NCI-H1105 (cell line): Measurements from ENCODE around the gene PAXX.

Experiments
- DNase-seq: peaks from one replicate; lab custom pipeline; 2025; lab: John Stamatoyannopoulos, UW

The PAXX gene

GRCh38 chr9:137006116-137007003 lies 14.1 kb downstream of the PAXX start:
- no peak for DNase-seq

DNA sequence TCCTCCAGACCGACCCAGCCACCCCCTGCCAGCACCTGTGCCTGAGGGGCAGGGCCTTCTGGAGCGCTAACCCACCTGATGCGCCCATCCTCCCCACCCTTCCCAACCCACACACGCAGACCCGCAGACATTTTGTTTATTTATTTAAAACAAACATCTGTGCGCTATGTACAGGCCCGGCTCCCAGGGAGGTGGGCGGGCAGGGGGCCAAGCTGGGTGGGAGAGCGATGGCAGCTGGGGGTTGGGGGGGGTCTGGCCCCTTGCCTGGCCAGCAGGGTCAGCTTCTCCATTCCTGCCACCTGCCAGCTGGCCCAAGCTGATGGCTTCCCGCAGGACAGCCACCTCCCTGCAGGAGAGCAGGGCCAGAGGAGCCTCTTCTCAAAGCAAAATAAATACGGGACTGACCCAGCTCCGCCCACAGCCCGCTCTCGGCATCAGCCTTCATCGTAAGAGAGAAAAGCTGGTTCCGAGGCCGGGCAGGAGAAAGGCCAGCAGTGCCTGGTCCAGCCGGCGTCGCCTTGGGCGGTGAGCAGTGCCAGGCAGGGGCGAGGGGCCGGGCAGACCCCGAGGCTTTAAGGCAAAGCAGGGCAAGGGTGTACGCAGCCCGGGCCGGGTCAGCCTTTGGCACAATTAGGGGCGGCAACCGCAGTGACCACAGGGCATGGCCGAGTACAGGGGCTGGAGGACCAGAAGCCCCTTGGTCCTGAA lies 15.0 kb downstream of the PAXX start:
- no peak for DNase-seq

GRCh38 chr9:137007816-137008270 lies 15.6 kb downstream of the PAXX start:
- DNase-seq = no peak

GRCh38 chr9:137008312-137008711 lies 16.1 kb downstream of the PAXX start:
- no peak for DNase-seq

DNA sequence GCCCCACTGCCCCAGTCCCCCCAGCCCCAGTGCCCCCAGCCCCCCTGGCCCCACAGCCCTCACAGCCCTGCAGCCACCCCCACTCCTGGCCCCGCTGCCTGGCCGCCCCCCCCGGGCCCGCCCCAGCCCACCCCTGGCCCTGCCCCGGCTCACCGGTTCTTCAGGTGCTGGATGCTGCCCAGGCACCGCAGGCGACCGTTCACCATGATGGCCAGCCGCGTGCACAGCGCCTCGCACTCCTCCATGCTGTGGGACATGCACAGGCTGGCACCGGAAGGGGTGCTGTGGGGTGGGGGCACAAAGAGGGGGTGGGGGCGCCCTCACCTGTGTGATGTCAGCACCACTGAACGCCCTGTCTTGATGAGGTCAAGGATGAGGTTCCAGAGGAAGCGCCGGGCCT lies 17.0 kb downstream of the PAXX start:
- no peak for DNase-seq

GRCh38 chr9:137009938-137010732 lies 17.9 kb downstream of the PAXX start:
- no peak for DNase-seq

- no peak for DNase-seq
Measured at GRCh38 chr9:137011156-137011555, 18.9 kb downstream of the PAXX start.

- no peak for DNase-seq
Measured at GRCh38 chr9:137011907-137012675, 19.9 kb downstream of the PAXX start.

DNA sequence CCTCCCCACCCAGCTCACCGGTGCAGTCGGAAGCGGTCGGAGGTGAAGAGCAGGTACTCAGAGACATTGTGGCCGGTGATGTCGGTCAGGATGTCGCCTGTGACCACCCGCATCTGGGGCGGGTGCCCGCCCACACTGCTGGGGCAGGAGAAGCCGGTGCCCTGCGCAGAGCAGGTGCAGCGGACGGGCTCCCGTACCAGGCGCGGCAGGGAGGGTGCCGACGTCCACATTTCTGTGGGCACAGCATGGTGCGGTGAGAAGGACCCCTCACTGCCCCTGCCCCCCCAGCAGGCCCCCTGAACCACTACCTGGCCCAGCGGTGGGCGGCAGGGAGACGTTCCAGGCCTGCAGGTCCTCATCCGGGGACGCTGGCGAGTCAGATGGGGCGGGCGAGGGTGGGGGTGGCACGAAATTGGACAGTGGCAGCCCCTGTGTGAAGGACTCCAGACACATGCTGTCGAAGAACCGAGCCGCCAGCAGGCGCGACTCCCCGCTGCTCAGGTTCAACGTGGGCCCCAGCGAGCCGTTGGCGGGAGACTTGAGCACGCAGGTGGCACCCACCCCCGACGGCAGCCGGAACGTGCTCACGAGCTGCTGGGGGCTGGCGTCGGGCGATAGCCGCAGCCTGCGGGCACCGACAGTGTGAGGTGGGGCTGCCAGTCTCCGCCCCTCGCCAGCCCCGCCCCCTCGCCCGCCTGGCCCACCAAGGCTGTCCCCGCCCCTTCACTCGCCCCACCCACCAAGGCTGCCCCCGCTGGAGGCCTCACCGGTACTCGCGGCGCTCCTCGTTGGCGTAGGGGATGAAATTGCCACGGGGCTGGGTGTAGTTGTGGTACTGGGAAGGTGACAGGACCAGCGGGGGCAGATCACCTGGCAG lies 20.7 kb downstream of the PAXX start:
- DNase-seq = no peak

DNA sequence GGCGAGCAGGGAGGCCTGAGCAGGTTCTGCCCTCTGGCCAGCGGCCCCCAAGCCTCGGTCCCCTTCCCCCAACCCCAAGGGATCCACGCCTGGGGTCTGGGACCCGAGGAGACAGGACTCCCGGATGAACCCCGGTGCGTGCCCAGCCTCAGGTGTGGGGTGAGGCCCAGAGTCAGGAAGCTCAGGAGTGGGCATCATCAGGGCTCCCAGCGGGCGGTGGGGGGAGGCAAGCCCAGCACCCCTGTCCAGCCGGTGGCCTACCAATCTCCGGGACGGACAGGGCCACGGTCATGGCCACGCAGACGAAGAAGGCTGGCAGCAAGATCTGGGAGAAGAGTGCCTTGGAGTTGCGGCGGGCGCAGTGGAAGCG lies 21.3 kb downstream of the PAXX start:
- DNase-seq = no peak

DNA sequence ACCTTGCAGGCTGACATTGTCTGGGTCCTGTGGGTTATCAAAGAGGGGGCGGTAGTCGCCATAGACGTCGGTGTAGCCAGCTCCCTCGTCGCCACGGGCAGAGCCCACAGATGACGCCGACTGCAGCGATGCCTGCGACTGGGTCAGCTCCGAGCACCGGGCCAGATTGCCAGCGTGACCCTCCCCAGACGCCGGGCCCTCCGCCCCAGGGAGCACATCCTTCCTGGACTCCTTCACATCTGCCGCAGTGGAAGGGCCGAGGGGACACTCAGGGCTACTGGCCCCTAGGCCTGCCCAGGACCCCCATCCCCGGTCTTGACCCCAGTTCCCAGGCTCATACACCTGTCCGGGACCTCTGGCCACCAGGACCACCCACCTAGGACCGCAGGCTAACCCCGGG lies 21.9 kb downstream of the PAXX start:
- no peak for DNase-seq

GRCh38 chr9:137014776-137015539 lies 22.7 kb downstream of the PAXX start:
- no peak for DNase-seq

DNA sequence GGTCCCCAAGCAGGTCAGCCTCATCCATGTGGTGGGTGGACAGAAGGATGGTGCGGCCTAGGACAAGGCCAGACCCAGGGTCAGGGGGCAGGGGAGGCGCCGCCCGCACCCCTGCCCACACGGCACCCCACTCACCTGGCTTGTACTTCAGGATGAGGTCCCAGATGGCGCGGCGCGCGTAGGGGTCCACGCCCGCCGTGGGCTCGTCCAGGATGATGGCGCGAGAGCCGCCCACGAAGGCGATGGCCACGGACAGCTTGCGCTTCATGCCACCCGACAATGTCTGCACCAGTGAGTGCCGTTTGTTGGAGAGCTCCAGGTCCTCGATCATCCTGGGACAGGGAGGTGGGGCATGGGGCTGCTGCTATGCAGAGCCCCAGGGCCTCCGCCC lies 23.3 kb downstream of the PAXX start:
- no peak for DNase-seq

- no peak for DNase-seq
Measured at GRCh38 chr9:137015976-137016375, 23.8 kb downstream of the PAXX start.

DNA sequence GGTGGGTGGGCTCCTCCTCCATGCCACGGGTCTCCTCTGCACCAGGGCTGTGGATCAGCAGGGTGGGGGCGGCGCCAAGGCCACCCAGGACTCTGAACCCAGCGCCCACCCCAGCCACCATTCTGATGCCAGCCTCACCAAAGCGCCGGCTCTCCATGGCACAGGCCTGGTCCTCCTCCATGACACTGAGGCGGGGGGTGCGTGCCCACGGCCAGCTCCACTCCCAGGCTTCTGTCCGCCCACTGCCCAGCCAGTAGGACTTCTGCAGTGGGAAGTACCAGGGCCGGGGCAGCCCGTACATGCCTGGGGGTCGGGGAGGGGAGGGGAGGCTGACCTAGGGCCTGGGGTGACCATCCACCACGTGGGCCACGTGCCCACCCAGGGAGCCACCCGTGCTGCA lies 24.2 kb downstream of the PAXX start:
- DNase-seq = no peak

GRCh38 chr9:137017071-137017470 lies 24.8 kb downstream of the PAXX start:
- DNase-seq = no peak

DNA sequence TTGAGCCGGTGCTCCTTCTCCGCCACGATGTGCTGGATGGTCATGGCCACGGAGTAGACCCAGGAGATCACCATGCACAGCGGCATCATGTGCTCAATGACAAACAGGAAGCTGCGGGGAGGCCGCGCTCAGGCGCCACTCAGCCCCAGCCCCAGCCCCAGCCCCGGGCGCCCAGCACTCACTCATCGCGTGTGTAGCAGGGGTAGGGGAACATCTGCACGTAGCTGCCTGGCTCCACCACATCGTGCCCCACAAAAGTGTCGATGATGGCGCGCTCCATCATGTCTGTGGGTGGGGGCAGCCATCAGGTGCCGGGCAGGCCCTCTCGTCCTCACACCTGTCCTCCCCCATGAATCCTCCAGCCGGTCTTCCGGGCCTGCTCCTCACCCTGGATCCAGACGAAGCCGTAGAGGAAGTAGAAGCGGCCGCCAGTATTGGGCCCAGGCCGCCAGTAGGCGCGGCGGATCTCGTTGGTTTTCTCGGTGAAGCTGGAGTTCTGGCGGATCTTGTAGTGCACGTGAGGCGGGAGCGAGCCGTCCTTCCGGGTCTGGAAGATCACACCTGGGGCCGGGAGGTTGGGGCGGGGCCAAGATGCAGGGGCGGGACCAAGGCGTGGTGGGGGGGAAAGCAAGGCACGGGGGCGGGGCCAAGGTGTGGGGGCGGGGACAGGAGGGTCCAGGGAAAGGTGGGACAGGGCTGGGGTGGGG lies 25.7 kb downstream of the PAXX start:
- DNase-seq = no peak

GRCh38 chr9:137018761-137019559 lies 26.7 kb downstream of the PAXX start:
- DNase-seq = no peak
